ENCODE results near the gene TBC1D13. TPM values are rescaled to one million over a fixed set of nuclear protein-coding genes. Genes with fewer than 3 reads are reported as not detected.
"Not testable (repeated sequence)": the region's sequence is repeated elsewhere in the genome, so short reads cannot be mapped to it uniquely, and the experiment has no call there.

TBC1D13 gene
- total RNA-seq, 1 donor from 2014 or later: 32.8 TPM

DNA sequence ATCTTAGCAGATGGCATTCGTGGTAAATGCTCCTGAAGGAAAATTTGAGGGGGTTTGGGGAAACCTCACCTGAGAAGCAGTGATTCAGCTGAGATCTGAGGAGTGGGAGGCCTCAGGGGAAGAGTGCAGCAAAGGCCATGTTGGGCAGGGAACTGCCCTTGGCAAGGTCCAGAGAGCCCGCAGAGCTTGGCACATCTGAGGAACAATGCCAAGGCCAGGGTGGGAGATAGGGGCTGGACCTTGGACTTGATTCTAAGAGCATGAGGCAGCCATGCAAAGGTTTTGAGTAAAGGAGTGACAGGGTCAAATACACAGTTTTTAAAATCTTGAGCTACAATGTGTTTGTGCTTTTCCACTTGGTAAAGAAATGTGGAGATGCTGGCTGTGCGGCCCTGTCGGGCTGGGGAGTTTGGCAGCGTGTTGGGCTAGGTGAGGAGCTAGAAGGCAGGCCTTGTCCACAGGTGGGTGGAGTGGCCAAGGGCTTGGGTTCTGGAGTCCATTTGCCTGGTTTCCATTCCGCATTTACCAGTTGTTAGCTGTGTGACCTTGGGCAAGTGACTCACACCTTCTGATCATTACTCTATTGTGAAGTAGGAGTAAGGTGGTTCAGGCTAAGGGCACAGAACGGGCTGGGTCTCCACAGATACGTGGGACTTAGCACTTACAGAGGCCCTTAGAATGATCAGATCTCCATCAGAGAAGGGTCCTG lies 6.1 kb downstream of the TBC1D13 start:
- DNase-seq (ENCODE audit: extremely low spot score, unreplicated experiment): no peak
- Mint-ChIP-seq H3K27ac (ENCODE audit: unreplicated experiment) (no peak overlapping the region), H3K4me1 (ENCODE audit: unreplicated experiment) (peaks cover 6% of the 10 kb centered on the region), H3K27me3 (ENCODE audit: unreplicated experiment) (no peaks in the 10 kb centered on the region), H3K36me3 (ENCODE audit: unreplicated experiment) (peaks cover 32% of the 10 kb centered on the region), H3K9me3 (ENCODE audit: unreplicated experiment) (no peaks in the 10 kb centered on the region), H3K4me3 (ENCODE audit: unreplicated experiment) (no peak overlapping the region)
- TF ChIP-seq, protein P1, sequence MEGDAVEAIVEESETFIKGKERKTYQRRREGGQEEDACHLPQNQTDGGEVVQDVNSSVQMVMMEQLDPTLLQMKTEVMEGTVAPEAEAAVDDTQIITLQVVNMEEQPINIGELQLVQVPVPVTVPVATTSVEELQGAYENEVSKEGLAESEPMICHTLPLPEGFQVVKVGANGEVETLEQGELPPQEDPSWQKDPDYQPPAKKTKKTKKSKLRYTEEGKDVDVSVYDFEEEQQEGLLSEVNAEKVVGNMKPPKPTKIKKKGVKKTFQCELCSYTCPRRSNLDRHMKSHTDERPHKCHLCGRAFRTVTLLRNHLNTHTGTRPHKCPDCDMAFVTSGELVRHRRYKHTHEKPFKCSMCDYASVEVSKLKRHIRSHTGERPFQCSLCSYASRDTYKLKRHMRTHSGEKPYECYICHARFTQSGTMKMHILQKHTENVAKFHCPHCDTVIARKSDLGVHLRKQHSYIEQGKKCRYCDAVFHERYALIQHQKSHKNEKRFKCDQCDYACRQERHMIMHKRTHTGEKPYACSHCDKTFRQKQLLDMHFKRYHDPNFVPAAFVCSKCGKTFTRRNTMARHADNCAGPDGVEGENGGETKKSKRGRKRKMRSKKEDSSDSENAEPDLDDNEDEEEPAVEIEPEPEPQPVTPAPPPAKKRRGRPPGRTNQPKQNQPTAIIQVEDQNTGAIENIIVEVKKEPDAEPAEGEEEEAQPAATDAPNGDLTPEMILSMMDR (IDR thresholded peaks at IDR 0.05): no peak

DNA sequence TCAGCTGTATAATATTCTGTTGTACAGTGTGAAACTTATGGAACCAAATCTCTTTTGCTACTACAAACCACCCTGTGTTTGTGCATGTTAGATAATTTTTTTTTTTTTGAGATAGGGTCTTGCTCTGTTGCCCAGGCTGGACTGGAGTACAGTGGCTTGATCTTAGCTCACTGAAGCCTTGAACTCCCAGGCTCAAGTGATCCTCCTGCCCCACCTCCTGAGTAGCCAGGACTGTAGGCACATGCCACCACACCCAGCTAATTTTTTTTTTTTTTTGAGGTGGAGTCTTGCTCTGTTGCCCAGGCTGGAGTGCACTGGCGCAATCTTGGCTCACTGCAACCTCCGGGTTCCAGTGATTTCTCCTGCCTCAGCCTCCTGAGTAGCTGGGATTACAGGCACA lies 7.9 kb downstream of the TBC1D13 start:
- H3K27me3 Mint-ChIP-seq (ENCODE audit: unreplicated experiment); DNase-seq (ENCODE audit: extremely low spot score, unreplicated experiment); H3K9me3 Mint-ChIP-seq (ENCODE audit: unreplicated experiment); H3K4me1 Mint-ChIP-seq (ENCODE audit: unreplicated experiment); H3K4me3 Mint-ChIP-seq (ENCODE audit: unreplicated experiment); H3K27ac Mint-ChIP-seq (ENCODE audit: unreplicated experiment): not testable (repeated sequence)
- H3K36me3 Mint-ChIP-seq (ENCODE audit: unreplicated experiment): peaks cover 39% of the 10 kb centered on the region

DNA sequence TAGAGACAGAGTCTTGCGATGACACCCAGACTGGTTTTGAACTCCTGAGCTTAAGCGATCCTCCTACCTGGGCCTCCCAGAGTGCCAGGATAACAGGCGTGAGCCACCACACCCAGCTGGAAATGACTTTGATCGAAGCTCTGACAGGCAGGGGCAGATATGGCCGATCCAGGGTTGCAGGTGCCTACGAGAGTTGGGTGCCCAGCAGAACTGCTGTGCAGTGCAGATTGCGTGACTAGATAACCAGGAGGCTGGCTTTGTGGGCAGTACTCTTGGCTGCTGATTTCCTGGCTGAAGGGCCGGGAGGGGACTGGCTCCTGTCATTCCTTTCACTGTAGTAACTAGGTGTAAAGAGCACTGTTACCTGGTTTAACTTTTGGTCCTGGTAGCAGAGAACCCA lies 11.8 kb downstream of the TBC1D13 start:
- no peak overlapping the region for H3K27ac Mint-ChIP-seq (ENCODE audit: unreplicated experiment)
- DNase-seq (ENCODE audit: extremely low spot score, unreplicated experiment): no peak
- H3K9me3 Mint-ChIP-seq (ENCODE audit: unreplicated experiment): no peaks in the 10 kb centered on the region
- peaks cover 40% of the 10 kb centered on the region for H3K36me3 Mint-ChIP-seq (ENCODE audit: unreplicated experiment)
- H3K27me3 Mint-ChIP-seq (ENCODE audit: unreplicated experiment): no peaks in the 10 kb centered on the region
- H3K4me3 Mint-ChIP-seq (ENCODE audit: unreplicated experiment): no peak overlapping the region
- no peaks in the 10 kb centered on the region for H3K4me1 Mint-ChIP-seq (ENCODE audit: unreplicated experiment)
- TF ChIP-seq, protein P1 (IDR thresholded peaks at IDR 0.05): no peak

DNA sequence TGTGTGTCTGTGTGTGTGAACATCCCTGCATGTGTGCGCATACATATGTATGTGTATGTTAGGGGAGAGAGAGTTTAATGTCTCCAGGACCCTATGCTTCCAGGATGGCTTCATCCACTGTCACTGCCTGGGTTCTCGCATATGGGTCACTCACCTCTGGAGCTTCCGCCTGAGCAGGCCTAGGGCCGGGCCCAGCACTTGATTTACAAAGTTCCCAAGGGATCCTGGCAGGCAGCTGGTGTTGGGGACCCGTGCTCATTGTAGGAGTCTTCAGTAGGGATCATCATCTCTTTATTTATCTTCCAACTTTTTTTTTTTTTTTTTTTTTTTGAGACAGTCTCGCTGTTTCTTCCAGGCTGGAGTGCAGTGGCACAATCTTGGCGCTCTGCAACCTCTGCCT lies 13.0 kb downstream of the TBC1D13 start:
- Mint-ChIP-seq H3K9me3 (ENCODE audit: unreplicated experiment) (no peaks in the 10 kb centered on the region), H3K27ac (ENCODE audit: unreplicated experiment) (no peak overlapping the region), H3K4me1 (ENCODE audit: unreplicated experiment) (no peaks in the 10 kb centered on the region), H3K36me3 (ENCODE audit: unreplicated experiment) (peaks cover 41% of the 10 kb centered on the region), H3K4me3 (ENCODE audit: unreplicated experiment) (no peak overlapping the region), H3K27me3 (ENCODE audit: unreplicated experiment) (no peaks in the 10 kb centered on the region)
- no peak for DNase-seq (ENCODE audit: extremely low spot score, unreplicated experiment)
- TF ChIP-seq, protein P1 (IDR thresholded peaks at IDR 0.05): no peak

DNA sequence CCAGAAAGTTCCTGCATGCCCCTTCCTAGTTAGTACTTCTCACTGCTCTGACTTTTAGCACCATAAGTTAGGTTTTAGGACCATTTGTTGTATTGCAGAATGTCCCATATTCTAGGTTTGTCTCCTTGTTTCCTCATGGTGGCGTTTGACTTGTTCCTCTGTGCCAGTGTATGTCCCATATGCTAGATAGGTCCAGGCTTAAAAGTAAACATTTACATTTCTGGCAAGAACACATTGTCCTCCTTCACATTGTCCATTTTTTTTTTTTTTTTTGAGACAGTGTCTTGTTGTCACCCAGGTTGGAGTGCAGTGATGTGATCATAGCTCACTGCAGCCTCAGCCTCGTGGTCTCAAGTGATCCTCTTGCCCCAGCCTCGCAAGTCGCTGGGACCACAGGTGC lies 15.4 kb downstream of the TBC1D13 start:
- TF ChIP-seq, protein P1 (IDR thresholded peaks at IDR 0.05): no peak

More for the DNA sequence above, 15.4 kb downstream of the TBC1D13 start:
- Mint-ChIP-seq H3K36me3 (ENCODE audit: unreplicated experiment) (peaks cover 43% of the 10 kb centered on the region), H3K9me3 (ENCODE audit: unreplicated experiment) (no peaks in the 10 kb centered on the region), H3K4me3 (ENCODE audit: unreplicated experiment) (no peak overlapping the region), H3K27ac (ENCODE audit: unreplicated experiment) (no peak overlapping the region), H3K27me3 (ENCODE audit: unreplicated experiment) (no peaks in the 10 kb centered on the region), H3K4me1 (ENCODE audit: unreplicated experiment) (no peaks in the 10 kb centered on the region)
- DNase-seq (ENCODE audit: extremely low spot score, unreplicated experiment): no peak
